HEK293 (cell line): ENCODE results near the gene POLR2H.

Source experiments
- CTCF ChIA-PET: fragments of 350-600 bp; formaldehyde crosslinking; extraction: SDS; loops from one replicate; lab custom pipeline; 2021; ENCODE audit warnings: antibody characterized with exemption; lab: Yijun Ruan, JAX
- POLR2A ChIA-PET: fragments of 300-600 bp; formaldehyde crosslinking; extraction: SDS; loops from one replicate; lab custom pipeline; 2020; ENCODE audit warnings: antibody characterized with exemption, inconsistent platforms; lab: Yijun Ruan, JAX
- H3K27ac ChIP-seq: fragments of 200-500 bp; sonication (Bioruptor generic); 2 replicates; pipeline ENCODE4 v1.5.1; 2014; ENCODE audit warnings: low read depth, low read length, control low read depth, inconsistent platforms; ENCODE audit errors: extremely low read depth
- H3K36me3 ChIP-seq, 2 experiments: fragments of 200-500 bp in 1 of 2; sonication (Bioruptor generic) in 1 of 2; 1 replicate in 1 of 2; 2 replicates in 1 of 2; pipeline ENCODE4 v1.5.1; 2014 to 2017; ENCODE audit warnings: inconsistent platforms in 2 of 2, low read length in 2 of 2; ENCODE audit not compliant: control insufficient read depth in 2 of 2, insufficient read depth in 1 of 2
- H3K4me1 ChIP-seq: fragments of 200-500 bp; sonication (Bioruptor generic); 2 replicates; pipeline ENCODE4 v1.5.1; 2014; ENCODE audit warnings: mild to moderate bottlenecking, low read length, inconsistent platforms; ENCODE audit not compliant: control insufficient read depth, insufficient read depth
- H3K4me3 ChIP-seq: 2 replicates; pipeline ENCODE4 v1.5.1; 2011; ENCODE audit warnings: low read depth, mild to moderate bottlenecking, control low read depth, low read length, moderate library complexity
- H3K9me3 ChIP-seq: fragments of 200-500 bp; sonication (Bioruptor generic); 2 replicates; pipeline ENCODE4 v1.5.1; 2014; ENCODE audit warnings: low read depth, low read length, inconsistent platforms; ENCODE audit not compliant: control insufficient read depth, insufficient read depth
- CTCF ChIP-seq: fragments of 450-650 bp; formaldehyde crosslinking; IDR thresholded peaks from 2 replicates; pipeline ENCODE4 v1.5.1; 2016; ENCODE audit warnings: missing biosample characterization, missing genetic modification characterization
- EGR2 ChIP-seq: fragments of 450-650 bp; formaldehyde crosslinking; IDR thresholded peaks from 2 replicates; pipeline ENCODE4 v1.5.1; 2016; ENCODE audit warnings: low read depth, missing biosample characterization, missing genetic modification characterization
- GLI2 ChIP-seq: fragments of 450-650 bp; formaldehyde crosslinking; IDR thresholded peaks from 2 replicates; pipeline ENCODE4; 2017; ENCODE audit warnings: missing biosample characterization, missing genetic modification characterization, low read depth, borderline replicate concordance
- GLI4 ChIP-seq: fragments of 450-650 bp; formaldehyde crosslinking; IDR thresholded peaks from 2 replicates; pipeline ENCODE4 v1.5.1; 2016; ENCODE audit warnings: missing biosample characterization, missing genetic modification characterization
- HOXD13 ChIP-seq: sonication (generic); formaldehyde crosslinking; IDR thresholded peaks from 2 replicates; pipeline ENCODE4 v1.8.0; 2022; ENCODE audit warnings: missing genetic modification reagents, borderline replicate concordance
- KLF10 ChIP-seq: fragments of 450-650 bp; IDR thresholded peaks from 2 replicates; pipeline ENCODE4 v1.5.1; 2018; ENCODE audit warnings: missing biosample characterization, mild to moderate bottlenecking, missing genetic modification characterization
- KLF16 ChIP-seq: fragments of 450-650 bp; formaldehyde crosslinking; IDR thresholded peaks from 2 replicates; pipeline ENCODE4 v1.5.1; 2017; ENCODE audit warnings: missing biosample characterization, missing genetic modification characterization
- KLF8 ChIP-seq: fragments of 450-650 bp; formaldehyde crosslinking; IDR thresholded peaks from 2 replicates; pipeline ENCODE4 v1.5.1; 2016; ENCODE audit warnings: missing biosample characterization, missing genetic modification characterization
- YY2 ChIP-seq: fragments of 450-650 bp; formaldehyde crosslinking; IDR thresholded peaks from 2 replicates; pipeline ENCODE4 v1.5.1; 2016; ENCODE audit warnings: missing biosample characterization, missing genetic modification characterization
- ZFP69B ChIP-seq: fragments of 450-650 bp; formaldehyde crosslinking; IDR thresholded peaks from 2 replicates; pipeline ENCODE4 v1.5.1; 2016; ENCODE audit warnings: missing biosample characterization, missing genetic modification characterization
- ZIC2 ChIP-seq: fragments of 450-650 bp; formaldehyde crosslinking; IDR thresholded peaks from 2 replicates; pipeline ENCODE4 v1.5.1; 2016; ENCODE audit warnings: missing biosample characterization, missing genetic modification characterization
- ZNF157 ChIP-seq: fragments of 450-650 bp; formaldehyde crosslinking; IDR thresholded peaks from 2 replicates; pipeline ENCODE4 v1.5.1; 2016; ENCODE audit warnings: missing biosample characterization, missing genetic modification characterization
- ZNF202 ChIP-seq: fragments of 450-650 bp; formaldehyde crosslinking; IDR thresholded peaks from 2 replicates; pipeline ENCODE4 v1.5.1; 2016; ENCODE audit warnings: missing biosample characterization, missing genetic modification characterization, borderline replicate concordance
- ZNF266 ChIP-seq: fragments of 450-650 bp; formaldehyde crosslinking; IDR thresholded peaks from 2 replicates; pipeline ENCODE4 v1.5.1; 2016; ENCODE audit warnings: missing biosample characterization, missing genetic modification characterization, low read depth
- ZNF274 ChIP-seq, 2 experiments: fragments of 200-500 bp in 1 of 2; fragments of 450-650 bp in 1 of 2; sonication (Bioruptor generic) in 1 of 2; formaldehyde crosslinking in 1 of 2; IDR thresholded peaks; 2 replicates each; pipeline versions ENCODE4 v1.5.1 to v1.6.1; 2014 to 2016; ENCODE audit warnings: borderline replicate concordance in 1 of 2, inconsistent platforms in 1 of 2, low read length in 1 of 2, missing biosample characterization in 1 of 2, missing genetic modification characterization in 1 of 2
- ZNF311 ChIP-seq: fragments of 450-650 bp; formaldehyde crosslinking; IDR thresholded peaks from 2 replicates; pipeline ENCODE4 v1.5.1; 2017; ENCODE audit warnings: missing biosample characterization, missing genetic modification characterization, borderline replicate concordance
- ZNF37A ChIP-seq: fragments of 450-650 bp; IDR thresholded peaks from 2 replicates; pipeline ENCODE4 v1.5.1; 2018; ENCODE audit warnings: missing biosample characterization, missing genetic modification characterization
- ZNF560 ChIP-seq: fragments of 450-650 bp; formaldehyde crosslinking; IDR thresholded peaks from 2 replicates; pipeline ENCODE4 v1.5.1; 2017; ENCODE audit warnings: missing biosample characterization, missing genetic modification characterization, borderline replicate concordance
- ZNF561 ChIP-seq: fragments of 450-650 bp; IDR thresholded peaks from 2 replicates; pipeline ENCODE4 v1.5.1; 2018; ENCODE audit warnings: missing biosample characterization, missing genetic modification characterization, borderline replicate concordance
- ZNF629 ChIP-seq: fragments of 450-650 bp; formaldehyde crosslinking; IDR thresholded peaks from 2 replicates; pipeline ENCODE4 v1.5.1; 2017; ENCODE audit warnings: missing biosample characterization, missing genetic modification characterization
- ZNF654 ChIP-seq: fragments of 450-650 bp; formaldehyde crosslinking; IDR thresholded peaks from 2 replicates; pipeline ENCODE4 v1.5.1; 2016; ENCODE audit warnings: low read depth, missing biosample characterization, missing genetic modification characterization
- ZNF658 ChIP-seq: fragments of 450-650 bp; formaldehyde crosslinking; IDR thresholded peaks from 2 replicates; pipeline ENCODE4; 2016; ENCODE audit warnings: missing biosample characterization, missing genetic modification characterization
- ZNF664 ChIP-seq: fragments of 450-650 bp; formaldehyde crosslinking; IDR thresholded peaks from 2 replicates; pipeline ENCODE4 v1.5.1; 2016; ENCODE audit warnings: missing biosample characterization, missing genetic modification characterization
- ZNF707 ChIP-seq: fragments of 450-650 bp; formaldehyde crosslinking; IDR thresholded peaks from 2 replicates; pipeline ENCODE4 v1.5.1; 2016; ENCODE audit warnings: missing biosample characterization, missing genetic modification characterization
- ZNF76 ChIP-seq: fragments of 450-650 bp; formaldehyde crosslinking; IDR thresholded peaks from 2 replicates; pipeline ENCODE4; 2016; ENCODE audit warnings: low read depth, missing biosample characterization, missing genetic modification characterization, borderline replicate concordance
- ZNF785 ChIP-seq: fragments of 450-650 bp; formaldehyde crosslinking; IDR thresholded peaks from 2 replicates; pipeline ENCODE4 v1.5.1; 2016; ENCODE audit warnings: missing biosample characterization, missing genetic modification characterization
- ZNF830 ChIP-seq: fragments of 450-650 bp; IDR thresholded peaks from 2 replicates; pipeline ENCODE4 v1.5.0; 2018; ENCODE audit warnings: missing biosample characterization, missing genetic modification characterization, low read depth, mild to moderate bottlenecking, moderate library complexity
- ZNF843 ChIP-seq: fragments of 450-650 bp; formaldehyde crosslinking; IDR thresholded peaks from 2 replicates; pipeline ENCODE4 v1.5.1; 2016; ENCODE audit warnings: missing biosample characterization, missing genetic modification characterization
- ZSCAN5A ChIP-seq: fragments of 450-650 bp; formaldehyde crosslinking; IDR thresholded peaks from 2 replicates; pipeline ENCODE4 v1.5.1; 2016; ENCODE audit warnings: missing biosample characterization, missing genetic modification characterization
- TF ChIP-seq, protein P1 (sequence below): fragments of 450-650 bp; formaldehyde crosslinking; conservative IDR thresholded peaks from 2 replicates; pipeline ENCODE4 v1.5.1; 2016; ENCODE audit warnings: low read depth, missing biosample characterization, missing genetic modification characterization
- TF ChIP-seq, protein P2 (sequence below): fragments of 450-650 bp; formaldehyde crosslinking; IDR thresholded peaks from 2 replicates; pipeline ENCODE4 v1.5.1; 2016; ENCODE audit warnings: missing biosample characterization, missing genetic modification characterization

POLR2H gene

DNA sequence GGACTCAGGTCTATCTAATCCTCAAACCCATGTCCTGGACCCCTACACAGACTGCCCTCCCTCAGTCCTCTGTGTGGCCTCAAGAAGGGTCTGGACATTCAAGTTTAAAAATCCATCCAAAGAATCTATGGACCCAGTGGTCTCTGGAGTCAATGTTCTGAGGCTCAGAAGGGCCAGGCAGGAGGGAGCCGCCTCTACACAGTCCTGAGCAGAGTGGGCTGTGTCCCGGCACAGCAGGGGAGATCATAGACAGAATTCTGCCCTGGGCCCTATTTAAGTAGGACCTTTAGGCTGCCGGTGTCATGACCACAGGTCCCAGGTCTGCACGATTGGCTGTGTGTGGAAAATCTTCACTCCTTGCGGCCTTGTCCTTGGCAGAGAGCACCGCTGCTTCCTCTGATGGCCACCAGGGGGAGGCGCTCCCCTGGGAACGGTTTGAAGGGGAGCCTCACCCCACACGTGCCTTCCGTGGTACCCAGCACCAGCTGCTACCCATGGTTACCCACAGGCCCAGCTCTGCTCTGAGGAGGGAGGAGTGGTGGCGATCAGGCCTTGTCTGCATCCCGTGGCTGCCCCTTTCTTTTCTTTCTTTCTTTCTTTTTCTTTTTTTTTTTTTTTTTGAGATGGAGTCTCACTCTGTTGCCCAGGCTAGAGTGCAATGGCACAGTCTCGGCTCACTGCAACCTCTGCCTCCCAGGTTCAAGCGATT, 56.3 kb downstream of the POLR2H start:
- Histone ChIP-seq H3K4me3 (no peak overlapping the region), H3K36me3 (no peaks in the 10 kb centered on the region), H3K9me3 (no peaks in the 10 kb centered on the region), H3K4me1 (no peaks in the 10 kb centered on the region), H3K27ac (no peak overlapping the region)
- CTCF ChIA-PET: interaction anchor here (0.6 to 1.7 kb wide), 10 partner anchors 10 to 128 kb away, joined by 3 to 9 read pairs (median 4); no protein-coding TSS in a partner anchor
- POLR2A ChIA-PET: interaction anchor here (1.0 kb wide), 1 partner anchor 96 kb away, joined by 4 read pairs; no protein-coding TSS in a partner anchor
- TF ChIP-seq ZNF707 (tag by site-specific recombination) (no peak), ZNF843 (no peak), ZNF311 (no peak), ZNF830 (tag by site-specific recombination) (no peak), CTCF (peak; percentile 74), EGR2 (tag by site-specific recombination) (no peak), ZNF629 (tag by site-specific recombination) (no peak), ZNF560 (no peak), ZNF658 (no peak), ZNF785 (tag by site-specific recombination) (no peak), YY2 (tag by site-specific recombination) (no peak), ZNF664 (tag by site-specific recombination) (no peak), ZNF157 (tag by site-specific recombination) (no peak), ZNF654 (tag by site-specific recombination) (peak; percentile 60), ZFP69B (tag by site-specific recombination) (no peak), KLF10 (tag by site-specific recombination) (no peak), GLI4 (tag by site-specific recombination) (no peak), ZSCAN5A (tag by site-specific recombination) (no peak), HOXD13 (no peak), ZNF274 (IDR thresholded peaks at IDR 0.05; ENCODE audit: low read length) (no peak), ZNF274 (tag by site-specific recombination; IDR thresholded peaks at IDR 0.05; ENCODE audit: borderline replicate concordance) (no peak), ZNF266 (tag by site-specific recombination) (no peak), ZNF76 (peak; percentile 55; the same call in 1 of the 2 replicates), GLI2 (tag by site-specific recombination) (no peak), KLF8 (tag by site-specific recombination) (0 out of 2 replicates have a peak, but pooled peaks have one; percentile 29), ZNF561 (tag by site-specific recombination) (no peak), KLF16 (tag by site-specific recombination) (no peak), ZNF37A (tag by site-specific recombination) (no peak), ZIC2 (tag by site-specific recombination) (no peak), ZNF202 (tag by site-specific recombination) (no peak)
- TF ChIP-seq, protein P1, sequence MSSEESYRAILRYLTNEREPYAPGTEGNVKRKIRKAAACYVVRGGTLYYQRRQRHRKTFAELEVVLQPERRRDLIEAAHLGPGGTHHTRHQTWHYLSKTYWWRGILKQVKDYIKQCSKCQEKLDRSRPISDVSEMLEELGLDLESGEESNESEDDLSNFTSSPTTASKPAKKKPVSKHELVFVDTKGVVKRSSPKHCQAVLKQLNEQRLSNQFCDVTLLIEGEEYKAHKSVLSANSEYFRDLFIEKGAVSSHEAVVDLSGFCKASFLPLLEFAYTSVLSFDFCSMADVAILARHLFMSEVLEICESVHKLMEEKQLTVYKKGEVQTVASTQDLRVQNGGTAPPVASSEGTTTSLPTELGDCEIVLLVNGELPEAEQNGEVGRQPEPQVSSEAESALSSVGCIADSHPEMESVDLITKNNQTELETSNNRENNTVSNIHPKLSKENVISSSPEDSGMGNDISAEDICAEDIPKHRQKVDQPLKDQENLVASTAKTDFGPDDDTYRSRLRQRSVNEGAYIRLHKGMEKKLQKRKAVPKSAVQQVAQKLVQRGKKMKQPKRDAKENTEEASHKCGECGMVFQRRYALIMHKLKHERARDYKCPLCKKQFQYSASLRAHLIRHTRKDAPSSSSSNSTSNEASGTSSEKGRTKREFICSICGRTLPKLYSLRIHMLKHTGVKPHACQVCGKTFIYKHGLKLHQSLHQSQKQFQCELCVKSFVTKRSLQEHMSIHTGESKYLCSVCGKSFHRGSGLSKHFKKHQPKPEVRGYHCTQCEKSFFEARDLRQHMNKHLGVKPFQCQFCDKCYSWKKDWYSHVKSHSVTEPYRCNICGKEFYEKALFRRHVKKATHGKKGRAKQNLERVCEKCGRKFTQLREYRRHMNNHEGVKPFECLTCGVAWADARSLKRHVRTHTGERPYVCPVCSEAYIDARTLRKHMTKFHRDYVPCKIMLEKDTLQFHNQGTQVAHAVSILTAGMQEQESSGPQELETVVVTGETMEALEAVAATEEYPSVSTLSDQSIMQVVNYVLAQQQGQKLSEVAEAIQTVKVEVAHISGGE: no peak
- TF ChIP-seq, protein P2, sequence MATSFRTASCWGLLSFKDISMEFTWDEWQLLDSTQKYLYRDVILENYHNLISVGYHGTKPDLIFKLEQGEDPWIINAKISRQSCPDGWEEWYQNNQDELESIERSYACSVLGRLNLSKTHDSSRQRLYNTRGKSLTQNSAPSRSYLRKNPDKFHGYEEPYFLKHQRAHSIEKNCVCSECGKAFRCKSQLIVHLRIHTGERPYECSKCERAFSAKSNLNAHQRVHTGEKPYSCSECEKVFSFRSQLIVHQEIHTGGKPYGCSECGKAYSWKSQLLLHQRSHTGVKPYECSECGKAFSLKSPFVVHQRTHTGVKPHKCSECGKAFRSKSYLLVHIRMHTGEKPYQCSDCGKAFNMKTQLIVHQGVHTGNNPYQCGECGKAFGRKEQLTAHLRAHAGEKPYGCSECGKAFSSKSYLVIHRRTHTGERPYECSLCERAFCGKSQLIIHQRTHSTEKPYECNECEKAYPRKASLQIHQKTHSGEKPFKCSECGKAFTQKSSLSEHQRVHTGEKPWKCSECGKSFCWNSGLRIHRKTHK: no peak
